HL-60 (cell line): Measurements from ENCODE around the gene BAHCC1.

Experiments
- POLR2AphosphoS5 ChIP-seq: IDR thresholded peaks from 2 replicates; pipeline ENCODE4 v1.6.1; 2012; ENCODE audit warnings: low read depth
- TF ChIP-seq, protein P1 (sequence below): IDR thresholded peaks from one replicate; pipeline ENCODE4 v1.5.1; 2011; ENCODE audit warnings: low read length, control low read depth, inconsistent platforms; ENCODE audit not compliant: insufficient read depth

DNA sequence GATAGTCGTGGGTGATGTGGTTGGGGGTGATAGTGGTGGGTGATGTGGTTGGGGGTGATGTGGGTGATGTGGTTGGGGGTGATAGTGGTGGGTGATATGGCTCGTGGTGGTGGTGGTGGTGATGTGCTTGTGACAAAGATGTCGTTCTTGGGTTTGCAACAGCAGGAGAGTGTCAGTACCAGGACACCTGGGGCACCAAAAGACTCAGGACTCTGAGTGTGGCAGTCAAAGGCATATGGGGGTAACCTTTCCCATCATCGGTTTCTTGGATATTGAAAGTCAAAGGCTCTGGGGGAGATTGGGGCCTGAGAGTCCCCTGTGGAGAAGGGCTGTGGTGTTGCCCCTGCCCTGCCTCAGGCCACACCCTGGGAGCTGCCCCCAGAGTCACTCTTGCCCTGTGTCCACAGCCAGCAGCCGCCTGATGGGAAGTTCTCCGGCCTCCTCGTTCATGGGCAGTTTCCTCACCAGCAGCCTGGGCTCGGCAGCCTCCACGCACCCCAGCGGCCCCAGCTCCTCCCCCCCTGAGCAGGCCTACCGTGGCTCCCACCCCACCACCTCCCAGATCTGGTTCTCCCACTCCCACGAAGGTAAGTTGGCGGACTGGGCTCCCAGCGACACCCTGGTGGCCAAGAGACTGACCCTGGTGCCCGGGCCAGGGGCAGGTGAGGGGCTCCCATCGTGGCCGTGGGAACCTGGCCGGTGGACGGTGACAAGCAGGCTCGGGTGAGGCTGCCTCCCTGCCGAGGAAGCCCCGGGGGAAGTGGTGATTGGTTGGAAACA is 31.3 kb downstream of the BAHCC1 start:
- TF ChIP-seq, protein P1, sequence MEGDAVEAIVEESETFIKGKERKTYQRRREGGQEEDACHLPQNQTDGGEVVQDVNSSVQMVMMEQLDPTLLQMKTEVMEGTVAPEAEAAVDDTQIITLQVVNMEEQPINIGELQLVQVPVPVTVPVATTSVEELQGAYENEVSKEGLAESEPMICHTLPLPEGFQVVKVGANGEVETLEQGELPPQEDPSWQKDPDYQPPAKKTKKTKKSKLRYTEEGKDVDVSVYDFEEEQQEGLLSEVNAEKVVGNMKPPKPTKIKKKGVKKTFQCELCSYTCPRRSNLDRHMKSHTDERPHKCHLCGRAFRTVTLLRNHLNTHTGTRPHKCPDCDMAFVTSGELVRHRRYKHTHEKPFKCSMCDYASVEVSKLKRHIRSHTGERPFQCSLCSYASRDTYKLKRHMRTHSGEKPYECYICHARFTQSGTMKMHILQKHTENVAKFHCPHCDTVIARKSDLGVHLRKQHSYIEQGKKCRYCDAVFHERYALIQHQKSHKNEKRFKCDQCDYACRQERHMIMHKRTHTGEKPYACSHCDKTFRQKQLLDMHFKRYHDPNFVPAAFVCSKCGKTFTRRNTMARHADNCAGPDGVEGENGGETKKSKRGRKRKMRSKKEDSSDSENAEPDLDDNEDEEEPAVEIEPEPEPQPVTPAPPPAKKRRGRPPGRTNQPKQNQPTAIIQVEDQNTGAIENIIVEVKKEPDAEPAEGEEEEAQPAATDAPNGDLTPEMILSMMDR, result no peak
- no peak for TF ChIP-seq POLR2AphosphoS5
